NCI-H446 (cell line): ENCODE results near the gene NSMCE1.

Source experiments
- DNase-seq, 2 experiments: peaks; one replicate each; lab custom pipeline; 2025; lab: John Stamatoyannopoulos, UW

Gene NSMCE1

GRCh38 chr16:27229891-27230470, 38.6 kb downstream of the NSMCE1 start:
- DNase-seq, result no peak

DNA sequence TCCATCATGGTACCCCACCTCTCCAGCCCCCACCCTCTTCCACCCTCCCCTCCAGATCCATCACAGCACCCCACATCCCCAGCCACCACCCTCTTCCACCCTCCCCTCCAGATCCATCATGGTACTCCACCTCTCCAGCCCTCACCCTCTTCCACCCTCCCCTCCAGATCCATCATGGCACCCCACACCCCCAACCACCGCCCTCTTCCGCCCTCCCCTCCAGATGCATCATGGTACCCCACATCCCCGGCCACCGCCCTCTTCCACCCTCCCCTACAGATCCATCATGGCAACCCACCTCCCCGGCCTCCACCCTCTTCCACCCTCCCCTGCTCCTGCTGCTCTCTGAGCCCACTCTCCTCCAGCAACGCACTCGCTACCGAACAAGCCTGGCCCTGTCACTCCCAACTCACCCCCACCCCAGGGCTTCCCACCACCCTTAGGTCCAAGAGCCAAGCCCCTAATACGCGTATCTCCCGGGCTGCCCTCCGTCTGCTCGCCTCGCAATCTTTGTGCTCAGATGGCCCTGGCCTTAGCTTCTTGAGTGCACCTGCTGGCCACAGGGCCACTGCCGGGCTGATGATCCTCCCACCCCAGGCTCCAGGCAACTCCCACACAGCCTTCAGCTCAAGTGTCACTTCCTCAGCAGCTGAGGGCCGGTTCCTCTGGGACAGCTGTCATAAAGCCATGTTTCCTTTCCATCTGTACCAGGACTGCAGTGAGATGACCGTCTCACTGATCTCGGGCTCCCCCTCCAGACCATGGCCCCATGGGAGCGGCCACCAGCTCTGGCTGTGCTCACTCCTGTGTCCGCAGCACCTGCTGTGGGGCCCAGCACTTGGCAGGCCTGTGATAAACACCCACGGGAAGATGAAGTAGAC, 39.7 kb downstream of the NSMCE1 start:
- DNase-seq, result no peak

DNA sequence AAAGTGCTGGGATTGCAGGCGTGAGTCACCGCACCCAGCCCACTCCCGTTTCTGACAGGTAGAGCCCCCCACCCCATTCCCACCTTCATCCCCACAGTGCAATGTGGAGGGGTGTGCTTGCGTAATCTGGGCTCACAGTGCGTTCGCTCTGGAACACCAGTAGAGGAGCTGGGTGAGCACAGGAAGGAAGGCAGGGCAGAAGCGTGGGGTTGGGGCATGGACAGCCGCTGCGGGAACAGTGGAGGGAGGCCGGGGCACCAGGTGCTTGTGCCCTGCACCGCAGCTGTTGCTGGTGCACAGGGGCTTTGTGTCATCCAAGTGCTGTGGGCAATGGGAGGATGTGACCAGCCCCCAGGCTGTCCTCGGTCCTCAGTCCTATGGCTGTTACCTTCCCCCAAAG, 40.5 kb downstream of the NSMCE1 start:
- no peak for DNase-seq

GRCh38 chr16:27226976-27227705, 41.4 kb downstream of the NSMCE1 start:
- DNase-seq, result no peak

- no peak for DNase-seq
These were observed 42.1 kb downstream of the NSMCE1 start for GRCh38 chr16:27226476-27226875.

DNA sequence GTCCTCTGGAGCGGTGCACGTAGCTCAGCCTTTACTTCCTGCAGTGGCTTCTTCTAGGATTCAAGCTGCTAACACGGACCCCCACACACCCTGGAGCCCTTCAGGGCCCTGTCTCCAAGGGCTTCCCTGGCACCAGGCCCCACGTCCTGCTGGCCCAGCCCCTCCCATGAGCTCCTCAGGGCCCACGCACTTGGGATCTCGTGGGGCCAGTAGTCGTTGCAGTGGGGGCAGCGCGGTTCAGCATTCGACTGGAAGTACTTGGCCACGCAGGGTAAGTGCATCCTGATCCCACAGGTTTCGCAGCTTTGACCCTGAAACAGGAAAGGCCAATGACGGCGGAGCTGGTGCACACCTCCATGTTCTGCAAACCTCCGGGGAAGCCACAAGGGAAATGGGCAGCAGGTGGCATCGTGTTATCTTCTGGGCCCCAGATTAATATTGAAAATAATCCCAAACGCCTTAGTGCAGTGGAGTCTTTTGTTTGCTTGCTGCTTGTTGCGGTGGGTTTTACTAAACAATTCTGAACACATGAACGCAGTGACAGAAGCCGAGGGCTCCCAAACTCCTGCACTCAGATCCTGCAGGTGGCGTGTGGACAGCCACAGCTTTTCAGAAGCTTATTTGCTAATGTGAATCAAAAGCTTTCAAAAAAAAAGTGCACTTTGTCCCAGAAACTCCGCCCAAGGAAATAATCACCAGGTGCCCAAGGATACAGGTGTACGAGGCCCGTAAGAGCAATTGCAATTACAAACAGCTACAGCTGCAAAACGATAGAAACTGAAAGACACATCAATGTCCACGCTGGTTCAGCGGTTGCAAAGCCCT, 42.8 kb downstream of the NSMCE1 start:
- DNase-seq, result no peak

DNA sequence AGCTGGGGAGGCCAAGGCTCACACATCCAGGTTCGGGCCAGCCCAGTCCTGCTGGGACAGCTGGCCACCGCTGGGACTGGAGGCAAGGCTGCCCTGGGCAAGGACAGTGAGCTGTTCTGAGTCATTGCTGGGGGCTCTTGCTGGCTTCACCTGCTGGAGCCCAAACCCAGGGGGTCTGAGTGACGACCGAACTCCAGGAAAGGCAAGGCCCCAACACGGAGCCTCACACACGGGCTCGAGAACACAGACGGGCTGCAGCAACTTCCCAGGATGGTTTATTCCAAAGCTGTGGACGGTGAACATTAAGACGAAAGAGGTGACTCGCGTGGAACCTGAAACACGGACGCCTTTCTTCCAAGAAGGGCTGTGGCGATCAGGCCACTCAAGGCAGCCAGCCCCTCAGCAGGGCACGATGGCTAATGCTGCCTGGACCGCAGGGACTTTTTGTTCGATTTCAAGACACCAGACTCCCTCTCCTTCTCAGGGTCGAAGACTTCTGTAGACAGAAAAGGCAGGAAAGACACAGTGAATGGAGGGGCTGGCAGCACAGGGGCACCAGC, 43.8 kb downstream of the NSMCE1 start:
- DNase-seq, result no peak

DNA sequence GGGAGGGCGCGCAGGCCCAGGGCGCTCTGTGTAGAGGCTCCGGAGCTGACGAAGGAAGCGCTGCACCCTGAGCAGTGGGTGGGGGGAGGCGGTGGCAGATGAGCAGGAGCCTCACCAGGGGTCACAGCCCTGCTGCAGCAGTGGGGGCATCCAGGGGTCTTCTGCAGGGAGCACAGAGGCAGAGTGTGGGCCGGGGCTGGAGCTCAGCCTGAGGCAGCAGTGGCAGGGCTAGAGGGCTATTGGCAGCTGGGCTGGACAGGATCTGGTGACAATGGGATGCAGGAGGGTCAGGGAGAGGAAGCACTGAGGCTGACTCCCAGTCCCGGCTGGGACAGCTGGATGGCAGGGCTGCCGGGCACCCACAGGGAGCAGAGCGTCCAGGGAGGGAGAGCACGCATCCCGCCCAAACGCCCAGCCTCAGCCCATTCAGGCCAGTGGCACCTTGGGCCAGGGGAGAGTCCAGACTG, 44.3 kb downstream of the NSMCE1 start:
- DNase-seq, result no peak

DNA sequence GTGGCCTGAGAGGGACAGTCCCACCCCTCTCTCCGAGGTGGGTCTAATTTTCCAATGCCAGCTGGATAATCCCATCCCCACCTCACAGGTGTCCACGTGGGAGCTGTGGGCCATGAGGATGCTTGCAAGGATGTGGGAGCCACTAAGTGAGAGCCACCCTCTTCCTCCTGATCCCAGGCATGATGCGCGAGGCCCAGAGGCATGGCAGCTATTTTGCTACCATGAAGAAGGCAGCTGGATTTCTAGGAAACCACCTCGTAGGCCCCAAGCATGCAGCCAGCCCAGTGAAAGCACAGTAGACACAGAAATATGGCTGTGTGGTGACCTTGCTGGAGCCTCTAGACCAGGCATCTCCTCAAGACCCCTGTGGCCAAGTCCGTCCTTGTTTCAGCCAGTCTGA, 44.9 kb downstream of the NSMCE1 start:
- DNase-seq, result no peak

DNA sequence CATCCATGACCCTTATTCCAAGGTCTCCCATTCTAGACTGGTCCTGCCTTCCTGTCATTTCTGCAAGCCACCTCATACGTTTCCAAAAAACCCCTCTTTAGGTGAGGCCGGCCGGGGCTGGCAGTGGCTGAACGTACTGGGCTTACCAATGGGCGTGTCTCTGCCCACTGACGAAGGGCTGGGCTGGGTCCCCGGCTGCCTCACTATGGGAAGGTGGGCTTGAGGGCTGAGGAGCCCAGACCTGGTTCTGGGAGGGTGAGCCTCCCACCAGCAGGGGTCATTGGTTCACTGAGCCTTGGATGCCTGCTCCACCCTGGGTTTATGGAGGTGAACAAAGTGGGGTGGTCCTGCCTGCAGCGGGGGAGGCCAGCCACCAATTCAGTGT, 45.4 kb downstream of the NSMCE1 start:
- DNase-seq, result no peak

- DNase-seq, result peak in 1 of 2 experiments; percentile 57
These were observed 46.0 kb downstream of the NSMCE1 start for GRCh38 chr16:27222249-27223225.

DNA sequence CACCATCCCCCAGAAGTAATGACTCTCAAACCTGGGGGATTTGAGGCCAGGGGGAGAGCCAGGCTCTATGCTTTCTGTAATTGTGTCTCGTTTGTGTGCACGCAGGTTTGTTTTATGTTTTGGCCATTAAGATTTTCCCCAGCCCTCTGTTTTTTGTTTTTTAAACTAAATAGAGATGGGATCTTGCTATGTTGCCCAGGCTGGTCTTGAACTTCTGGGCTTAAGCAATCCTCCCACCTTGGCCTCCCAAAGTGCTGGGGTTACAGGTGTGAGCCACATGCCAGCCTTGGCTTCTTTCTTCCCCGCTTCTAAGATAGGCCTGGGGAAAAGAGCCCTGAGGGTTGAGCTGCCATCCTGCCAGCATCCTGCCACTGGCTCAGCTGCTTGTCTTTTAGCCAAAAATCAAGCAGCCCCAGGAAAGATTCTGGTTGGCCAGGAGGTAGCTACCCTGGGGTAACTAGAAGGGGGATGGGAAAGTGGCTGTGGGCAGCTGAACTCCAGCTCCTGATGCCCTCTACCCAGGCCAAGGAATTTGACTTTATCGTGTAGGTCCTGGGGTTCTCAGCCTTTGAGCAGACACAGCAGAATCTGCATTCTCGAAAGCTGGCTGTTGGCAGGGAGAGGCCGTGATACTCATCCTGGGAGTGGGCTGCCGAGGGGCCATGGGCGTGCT, 46.9 kb downstream of the NSMCE1 start:
- peak in 1 of 2 experiments; percentile 19 for DNase-seq

DNA sequence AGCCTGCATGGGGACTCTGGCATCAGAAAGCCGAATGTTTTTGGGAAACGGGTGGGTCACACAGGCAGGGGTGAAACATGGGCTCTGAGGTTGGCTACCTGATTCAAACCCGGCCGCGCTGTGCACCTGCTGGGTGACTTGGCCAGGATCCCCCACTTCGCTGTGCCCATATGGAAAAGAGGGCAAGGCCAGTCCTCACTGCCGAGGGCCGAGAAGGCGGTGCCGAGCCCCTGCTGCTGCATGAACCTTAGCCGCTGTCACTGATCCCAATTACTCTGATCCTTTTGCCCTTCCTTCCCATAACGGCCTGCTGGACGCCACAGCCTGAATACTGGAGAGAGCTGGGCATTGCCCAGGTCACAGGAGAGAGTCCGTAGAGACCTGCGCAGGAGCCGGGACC, 47.6 kb downstream of the NSMCE1 start:
- no peak for DNase-seq

DNA sequence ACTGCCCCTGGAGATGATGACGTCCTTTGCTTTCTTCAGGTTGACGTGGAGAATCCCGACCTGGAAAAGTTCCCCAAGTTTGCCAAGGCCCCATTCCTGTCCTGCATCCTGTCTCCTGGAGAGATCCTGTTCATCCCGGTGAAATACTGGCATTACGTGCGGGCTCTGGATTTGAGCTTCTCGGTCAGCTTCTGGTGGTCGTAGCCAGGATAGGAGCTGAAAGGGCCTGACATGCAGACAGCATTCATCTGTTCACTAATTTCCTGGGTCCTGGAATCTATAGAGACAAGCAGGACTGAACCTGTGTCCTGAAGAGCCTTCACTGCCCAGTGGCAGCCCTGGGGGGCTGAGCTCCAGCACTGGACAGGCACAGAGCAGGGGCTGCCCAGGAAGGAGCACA, 48.0 kb downstream of the NSMCE1 start:
- no peak for DNase-seq

DNA sequence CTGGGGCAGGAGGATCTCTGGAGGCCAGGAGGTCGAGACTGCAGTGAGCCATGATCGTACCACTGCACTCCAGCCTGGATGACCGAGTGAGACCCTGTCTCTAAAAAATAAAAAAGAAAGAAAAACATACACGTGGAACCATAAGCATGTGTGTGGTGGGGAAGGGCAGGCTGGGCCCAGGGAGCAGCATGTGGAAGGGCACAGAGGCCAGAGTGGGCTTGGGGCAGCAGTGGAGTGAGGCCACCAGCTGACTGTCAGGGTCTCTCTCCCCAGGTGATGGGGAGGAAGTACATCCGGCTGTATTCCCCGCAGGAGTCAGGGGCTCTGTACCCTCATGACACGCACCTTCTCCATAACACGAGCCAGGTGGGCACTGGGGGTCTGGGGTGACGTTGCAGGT, 48.5 kb downstream of the NSMCE1 start:
- DNase-seq, result no peak

GRCh38 chr16:27219161-27219560, 49.4 kb downstream of the NSMCE1 start:
- no peak for DNase-seq

DNA sequence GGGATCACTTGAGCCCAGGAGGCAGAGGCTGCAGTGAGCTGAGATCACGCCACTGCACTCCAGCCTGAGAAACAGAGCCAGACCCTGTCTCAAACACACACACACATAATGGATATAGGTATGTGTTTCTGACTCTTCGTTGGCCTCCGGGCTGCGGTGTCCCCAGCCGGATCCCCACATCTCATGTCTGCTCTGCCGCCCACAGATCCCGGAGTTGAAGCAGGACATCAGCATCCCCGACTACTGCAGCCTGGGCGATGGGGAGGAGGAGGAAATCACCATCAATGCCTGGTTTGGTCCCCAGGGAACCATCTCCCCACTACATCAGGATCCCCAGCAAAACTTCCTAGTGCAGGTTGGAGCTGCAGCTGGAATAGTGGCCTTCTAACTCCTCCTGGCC, 49.8 kb downstream of the NSMCE1 start:
- no peak for DNase-seq

- DNase-seq, result no peak
These were observed 51.3 kb downstream of the NSMCE1 start for GRCh38 chr16:27217256-27217655.

DNA sequence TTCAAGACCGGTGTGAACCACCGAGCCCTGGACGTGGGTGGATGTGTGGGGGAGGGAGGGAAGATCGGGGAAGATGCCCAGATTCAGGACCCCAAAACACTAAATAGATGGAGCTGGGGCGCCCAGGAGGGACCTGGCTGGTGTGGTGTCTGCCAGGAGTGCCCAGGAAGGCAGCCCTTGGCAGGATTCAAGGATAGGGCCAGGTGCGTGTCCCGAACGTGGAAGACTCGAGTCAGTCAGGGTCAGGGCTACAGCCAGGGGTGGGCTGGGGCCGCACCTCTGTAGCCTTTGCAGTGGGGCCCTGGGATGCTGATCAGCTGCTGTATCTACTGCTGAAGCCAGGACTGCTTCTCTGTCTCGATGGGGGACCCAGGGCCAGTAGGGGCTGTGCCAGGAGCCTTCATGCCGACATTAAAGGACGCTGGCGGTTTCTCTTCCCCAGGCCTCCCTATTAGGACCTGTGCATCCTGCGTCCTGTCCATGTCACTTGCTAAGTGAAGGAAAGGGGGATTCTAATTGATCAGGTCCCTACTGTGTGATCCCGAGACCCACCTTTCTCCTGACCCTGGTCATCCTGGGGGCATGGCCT, 52.2 kb downstream of the NSMCE1 start:
- DNase-seq, result no peak

- DNase-seq, result no peak
These were observed 52.9 kb downstream of the NSMCE1 start for GRCh38 chr16:27215660-27216059.
